ENCODE measurements around the gene HOXD8. TPM values are rescaled to one million over a fixed set of nuclear protein-coding genes. Genes with fewer than 3 reads are reported as not detected.

Gene HOXD8
- total and polyA plus RNA-seq, 10 of the 15 experiments (the other 5 are each of a cell fraction or from before 2014, with no cell fraction given): not detected

DNA sequence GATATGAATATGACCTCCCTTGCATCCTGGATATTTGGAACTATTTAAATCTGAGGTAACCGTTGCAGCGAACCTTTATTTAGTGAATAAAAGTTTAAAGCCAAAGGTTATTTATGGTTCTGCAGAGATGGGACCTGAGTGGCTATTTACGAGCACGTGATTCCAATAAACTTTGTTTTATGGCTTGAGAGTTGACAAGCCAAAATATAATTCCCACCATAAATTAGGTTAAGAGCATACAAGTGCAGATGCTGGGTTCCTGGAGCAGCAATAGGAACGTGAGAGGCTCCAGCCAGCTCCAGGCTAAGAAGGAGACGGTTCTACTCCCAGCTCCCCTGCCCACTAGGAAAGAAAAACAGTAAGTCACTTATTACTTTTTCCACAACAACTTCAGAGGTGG lies 16.6 kb downstream of the HOXD8 start (continued):
- TF ChIP-seq, protein P1, sequence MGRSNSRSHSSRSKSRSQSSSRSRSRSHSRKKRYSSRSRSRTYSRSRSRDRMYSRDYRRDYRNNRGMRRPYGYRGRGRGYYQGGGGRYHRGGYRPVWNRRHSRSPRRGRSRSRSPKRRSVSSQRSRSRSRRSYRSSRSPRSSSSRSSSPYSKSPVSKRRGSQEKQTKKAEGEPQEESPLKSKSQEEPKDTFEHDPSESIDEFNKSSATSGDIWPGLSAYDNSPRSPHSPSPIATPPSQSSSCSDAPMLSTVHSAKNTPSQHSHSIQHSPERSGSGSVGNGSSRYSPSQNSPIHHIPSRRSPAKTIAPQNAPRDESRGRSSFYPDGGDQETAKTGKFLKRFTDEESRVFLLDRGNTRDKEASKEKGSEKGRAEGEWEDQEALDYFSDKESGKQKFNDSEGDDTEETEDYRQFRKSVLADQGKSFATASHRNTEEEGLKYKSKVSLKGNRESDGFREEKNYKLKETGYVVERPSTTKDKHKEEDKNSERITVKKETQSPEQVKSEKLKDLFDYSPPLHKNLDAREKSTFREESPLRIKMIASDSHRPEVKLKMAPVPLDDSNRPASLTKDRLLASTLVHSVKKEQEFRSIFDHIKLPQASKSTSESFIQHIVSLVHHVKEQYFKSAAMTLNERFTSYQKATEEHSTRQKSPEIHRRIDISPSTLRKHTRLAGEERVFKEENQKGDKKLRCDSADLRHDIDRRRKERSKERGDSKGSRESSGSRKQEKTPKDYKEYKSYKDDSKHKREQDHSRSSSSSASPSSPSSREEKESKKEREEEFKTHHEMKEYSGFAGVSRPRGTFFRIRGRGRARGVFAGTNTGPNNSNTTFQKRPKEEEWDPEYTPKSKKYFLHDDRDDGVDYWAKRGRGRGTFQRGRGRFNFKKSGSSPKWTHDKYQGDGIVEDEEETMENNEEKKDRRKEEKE (IDR thresholded peaks at IDR 0.05): no peak

DNA sequence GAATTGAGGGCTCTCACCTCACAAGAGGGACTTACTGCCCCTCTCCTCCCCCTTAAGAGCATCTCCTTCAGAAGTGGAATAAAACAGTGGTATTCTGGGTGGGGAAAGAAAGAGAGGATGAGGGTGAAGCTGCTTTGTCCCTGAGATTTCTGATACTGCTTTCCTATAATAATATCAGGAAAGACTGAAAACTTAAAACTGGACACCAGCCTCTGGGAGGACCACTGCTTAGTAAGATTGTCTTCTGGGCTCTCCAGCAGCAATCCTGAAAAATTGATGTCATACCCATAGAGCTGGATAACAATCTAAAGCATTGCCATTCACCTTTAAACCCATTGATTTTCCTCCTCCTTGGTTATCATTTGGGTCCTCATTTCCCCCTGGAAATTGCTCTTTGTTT lies 17.1 kb downstream of the HOXD8 start:
- H3K4me3 ChIP-seq: no peak overlapping the region
- in situ Hi-C loops (cut with MboI): loop anchor here (25.0 kb wide), 1 partner anchor 1191 kb away; no protein-coding TSS in a partner anchor
- no peaks in the 10 kb centered on the region for H3K79me2 ChIP-seq (ENCODE audit: control insufficient read depth, insufficient read depth, low read length)
- no peaks in the 10 kb centered on the region for H4K20me1 ChIP-seq (ENCODE audit: control insufficient read depth, insufficient read depth)
- ChIA-PET CTCF (interaction anchor here (4.9 to 8.6 kb wide), 2 partner anchors 308 to 408 kb away, joined by 39 to 157 read pairs; no protein-coding TSS in a partner anchor), SMC1A (ENCODE audit: uncharacterized antibody, unreplicated experiment) (interaction anchor here (1.0 to 4.6 kb wide), 2 partner anchors 407 to 506 kb away, joined by 3 to 25 read pairs; no protein-coding TSS in a partner anchor), POLR2A (no interaction called here), RAD21 (ENCODE audit: unreplicated experiment) (no interaction called here)
- H3K9ac ChIP-seq (ENCODE audit: control insufficient read depth, insufficient read depth, low read length): no peak overlapping the region
- H3K9me3 ChIP-seq (replicated peaks; ENCODE audit: control insufficient read depth, insufficient read depth, low read length): no peaks in the 10 kb centered on the region
- ATAC-seq: no peak
- no peak overlapping the region for H2AFZ ChIP-seq (ENCODE audit: control insufficient read depth, low read depth, low read length)
- H3K36me3 ChIP-seq (ENCODE audit: control insufficient read depth in 2 of 2, insufficient read depth in 2 of 2, low read length in 1 of 2): no peaks in the 10 kb centered on the region
- no peaks in the 10 kb centered on the region for H3K4me1 ChIP-seq (ENCODE audit: control insufficient read depth, insufficient read depth, low read length)
- no TSS peak for BruUV-seq (replicated peaks)
- no peak overlapping the region for H3K4me2 ChIP-seq (ENCODE audit: control insufficient read depth, insufficient read depth)
- no peak overlapping the region for H3K27ac ChIP-seq (ENCODE audit: control insufficient read depth, insufficient read depth)
- intact Hi-C loops (cut with micrococcal nuclease; ENCODE audit: unreplicated experiment): no loop called here
- FAIRE-seq: no peak
- no peak for DNase-seq (ENCODE audit: low read depth, low spot score)
- peaks cover 10 to 32% of the 10 kb centered on the region in 2 experiments for H3K27me3 ChIP-seq (replicated peaks in 1 of 2; ENCODE audit: control insufficient read depth in 2 of 2, insufficient read depth in 2 of 2, low read length in 1 of 2)
- TF ChIP-seq PAX5 (IDR thresholded peaks at IDR 0.05; ENCODE audit: borderline replicate concordance, low read depth, low read length): no peak
- no peak for TF ChIP-seq HCFC1 (IDR thresholded peaks at IDR 0.05; ENCODE audit: low read length)
- TF ChIP-seq ATF7 (IDR thresholded peaks at IDR 0.05; ENCODE audit: low read depth): no peak
- no peak for TF ChIP-seq NFYA (IDR thresholded peaks at IDR 0.05; ENCODE audit: borderline replicate concordance, low read depth, low read length)
- no peak for TF ChIP-seq POLR2AphosphoS2 (IDR thresholded peaks at IDR 0.05; ENCODE audit: low read depth, low read length)
- TF ChIP-seq, protein P2, sequence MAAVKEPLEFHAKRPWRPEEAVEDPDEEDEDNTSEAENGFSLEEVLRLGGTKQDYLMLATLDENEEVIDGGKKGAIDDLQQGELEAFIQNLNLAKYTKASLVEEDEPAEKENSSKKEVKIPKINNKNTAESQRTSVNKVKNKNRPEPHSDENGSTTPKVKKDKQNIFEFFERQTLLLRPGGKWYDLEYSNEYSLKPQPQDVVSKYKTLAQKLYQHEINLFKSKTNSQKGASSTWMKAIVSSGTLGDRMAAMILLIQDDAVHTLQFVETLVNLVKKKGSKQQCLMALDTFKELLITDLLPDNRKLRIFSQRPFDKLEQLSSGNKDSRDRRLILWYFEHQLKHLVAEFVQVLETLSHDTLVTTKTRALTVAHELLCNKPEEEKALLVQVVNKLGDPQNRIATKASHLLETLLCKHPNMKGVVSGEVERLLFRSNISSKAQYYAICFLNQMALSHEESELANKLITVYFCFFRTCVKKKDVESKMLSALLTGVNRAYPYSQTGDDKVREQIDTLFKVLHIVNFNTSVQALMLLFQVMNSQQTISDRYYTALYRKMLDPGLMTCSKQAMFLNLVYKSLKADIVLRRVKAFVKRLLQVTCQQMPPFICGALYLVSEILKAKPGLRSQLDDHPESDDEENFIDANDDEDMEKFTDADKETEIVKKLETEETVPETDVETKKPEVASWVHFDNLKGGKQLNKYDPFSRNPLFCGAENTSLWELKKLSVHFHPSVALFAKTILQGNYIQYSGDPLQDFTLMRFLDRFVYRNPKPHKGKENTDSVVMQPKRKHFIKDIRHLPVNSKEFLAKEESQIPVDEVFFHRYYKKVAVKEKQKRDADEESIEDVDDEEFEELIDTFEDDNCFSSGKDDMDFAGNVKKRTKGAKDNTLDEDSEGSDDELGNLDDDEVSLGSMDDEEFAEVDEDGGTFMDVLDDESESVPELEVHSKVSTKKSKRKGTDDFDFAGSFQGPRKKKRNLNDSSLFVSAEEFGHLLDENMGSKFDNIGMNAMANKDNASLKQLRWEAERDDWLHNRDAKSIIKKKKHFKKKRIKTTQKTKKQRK (IDR thresholded peaks at IDR 0.05; ENCODE audit: low read depth, low read length): no peak
- no peak for TF ChIP-seq EGR1 (IDR thresholded peaks at IDR 0.05; ENCODE audit: borderline replicate concordance in 1 of 2, low read depth in 2 of 2, low read length in 2 of 2)
- no peak for TF ChIP-seq TARDBP (IDR thresholded peaks at IDR 0.05; ENCODE audit: borderline replicate concordance)
- no peak for TF ChIP-seq KLF5 (IDR thresholded peaks at IDR 0.05; ENCODE audit: partially characterized antibody)
- no peak for TF ChIP-seq BHLHE40 (IDR thresholded peaks at IDR 0.05; ENCODE audit: borderline replicate concordance in 1 of 2, low read depth in 2 of 2, low read length in 1 of 2)
- no peak for TF ChIP-seq GABPA (IDR thresholded peaks at IDR 0.05; ENCODE audit: low read depth)
- TF ChIP-seq SRF (IDR thresholded peaks at IDR 0.05; ENCODE audit: low read depth in 2 of 2, low read length in 2 of 2): no peak
- no peak for TF ChIP-seq TCF7 (IDR thresholded peaks at IDR 0.05; ENCODE audit: borderline replicate concordance)
- TF ChIP-seq GATAD2B (conservative IDR thresholded peaks at IDR 0.05; ENCODE audit: low read depth): no peak
- TF ChIP-seq, protein P3, sequence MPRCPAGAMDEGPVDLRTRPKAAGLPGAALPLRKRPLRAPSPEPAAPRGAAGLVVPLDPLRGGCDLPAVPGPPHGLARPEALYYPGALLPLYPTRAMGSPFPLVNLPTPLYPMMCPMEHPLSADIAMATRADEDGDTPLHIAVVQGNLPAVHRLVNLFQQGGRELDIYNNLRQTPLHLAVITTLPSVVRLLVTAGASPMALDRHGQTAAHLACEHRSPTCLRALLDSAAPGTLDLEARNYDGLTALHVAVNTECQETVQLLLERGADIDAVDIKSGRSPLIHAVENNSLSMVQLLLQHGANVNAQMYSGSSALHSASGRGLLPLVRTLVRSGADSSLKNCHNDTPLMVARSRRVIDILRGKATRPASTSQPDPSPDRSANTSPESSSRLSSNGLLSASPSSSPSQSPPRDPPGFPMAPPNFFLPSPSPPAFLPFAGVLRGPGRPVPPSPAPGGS (IDR thresholded peaks at IDR 0.05; ENCODE audit: borderline replicate concordance, insufficient read depth, low read depth, low read length, poor library complexity, severe bottlenecking): no peak
- no peak for TF ChIP-seq IKZF2 (IDR thresholded peaks at IDR 0.05)
